ENCODE measurements around the gene MTFMT. TPM values are rescaled to one million over a fixed set of nuclear protein-coding genes. Genes with fewer than 3 reads are reported as not detected.

MTFMT gene
- total and polyA plus RNA-seq, 2 of the 13 experiments (the other 11 are each of a cell fraction or from before 2014, with no cell fraction given): 9.9 to 23.2 TPM

- TF ChIP-seq ARID5B (CRISPR knock-in tag; IDR thresholded peaks at IDR 0.05): peak; percentile 19; the same call in 1 of the 2 replicates
These were observed at the start of gene MTFMT (continued) for GRCh38 chr15:65028921-65029735.

GRCh38 chr15:65077981-65078352 lies 48.5 kb upstream of the MTFMT start:
- intact Hi-C loops (cut with micrococcal nuclease; ENCODE audit: unreplicated experiment): loop anchor here (2.0 kb wide), 1 partner anchor 45 kb away; no protein-coding TSS in a partner anchor
- Histone ChIP-seq H2AFZ (ENCODE audit: low read length) (no peak overlapping the region), H3K9ac (ENCODE audit: insufficient read depth, low read depth, low read length) (no peak overlapping the region), H4K20me1 (ENCODE audit: insufficient read depth, low read length) (no peaks in the 10 kb centered on the region), H3K27me3 (ENCODE audit: control insufficient read depth in 1 of 2, insufficient read depth in 2 of 2, low read length in 2 of 2) (peaks cover 0 to 9% of the 10 kb centered on the region in 2 experiments; a peak in 2 of 5 replicates), H3K4me2 (ENCODE audit: low read depth, low read length) (no peak overlapping the region), H3K4me1 (ENCODE audit: insufficient read depth, low read length) (peaks cover 41% of the 10 kb centered on the region), H3K9me3 (ENCODE audit: low read length) (no peaks in the 10 kb centered on the region), H3K27ac (ENCODE audit: extremely low read length, insufficient read depth, low read length) (no peak overlapping the region), H3K36me3 (replicated peaks in 1 of 2; ENCODE audit: control insufficient read depth in 1 of 2, insufficient read depth in 2 of 2, low read length in 2 of 2) (no peaks in the 10 kb centered on the region), H3K4me3 (replicated peaks in 1 of 3; ENCODE audit: insufficient read depth in 1 of 3, low read depth in 2 of 3, low read length in 3 of 3) (no peak overlapping the region), H3K79me2 (ENCODE audit: insufficient read depth, low read length) (no peaks in the 10 kb centered on the region)
- BruUV-seq (replicated peaks): no TSS peak
- ChIA-PET CTCF (ENCODE audit: low intra/inter-chr PET ratio, low total read pairs) (interaction anchor here (1.8 to 2.7 kb wide), 2 partner anchors 24 to 44 kb away, joined by 5 to 9 read pairs; no protein-coding TSS in a partner anchor), POLR2A (no interaction called here)
- in situ Hi-C loops (cut with HindIII; ENCODE audit: extremely low pct_ligation_motif_present, low pct_unique_long_range_greater_than_20kb): no loop called here
- DNase-seq (ENCODE audit: low spot score): no peak
- ATAC-seq: no peak
- no peak for FAIRE-seq
- WGBS (ENCODE audit: low lambda C conversion rate): 76% methylated on average over 24 of the region's 24 CpGs
- TF ChIP-seq ZNF30 (CRISPR knock-in tag; IDR thresholded peaks at IDR 0.05): no peak
- TF ChIP-seq ZNF747 (CRISPR knock-in tag; IDR thresholded peaks at IDR 0.05; ENCODE audit: borderline replicate concordance): no peak
- TF ChIP-seq CTCF (CRISPR knock-in tag; IDR thresholded peaks at IDR 0.05): peak; percentile 50
- TF ChIP-seq ZNF33A (CRISPR knock-in tag; IDR thresholded peaks at IDR 0.05; ENCODE audit: borderline replicate concordance): no peak
- TF ChIP-seq ZBTB38 (CRISPR knock-in tag; IDR thresholded peaks at IDR 0.05): 0 out of 2 replicates have a peak, but pooled peaks have one; percentile 26
- TF ChIP-seq MEF2D (CRISPR knock-in tag; IDR thresholded peaks at IDR 0.05): no peak
- TF ChIP-seq ZNF7 (CRISPR knock-in tag; IDR thresholded peaks at IDR 0.05): no peak
- no peak for TF ChIP-seq MZF1 (CRISPR knock-in tag; IDR thresholded peaks at IDR 0.05; ENCODE audit: borderline replicate concordance)
- TF ChIP-seq SNAPC4 (CRISPR knock-in tag; IDR thresholded peaks at IDR 0.05): no peak
- TF ChIP-seq PLRG1 (conservative IDR thresholded peaks at IDR 0.05): no peak
